ENCODE data around the gene PCBP2. TPM values are rescaled to one million over a fixed set of nuclear protein-coding genes. Genes with fewer than 3 reads are reported as not detected.
"Not testable (repeated sequence)": the region's sequence is repeated elsewhere in the genome, so short reads cannot be mapped to it uniquely, and the experiment has no call there.

PCBP2 gene
- total RNA-seq, 1 donor from 2014 or later = 435 TPM

DNA sequence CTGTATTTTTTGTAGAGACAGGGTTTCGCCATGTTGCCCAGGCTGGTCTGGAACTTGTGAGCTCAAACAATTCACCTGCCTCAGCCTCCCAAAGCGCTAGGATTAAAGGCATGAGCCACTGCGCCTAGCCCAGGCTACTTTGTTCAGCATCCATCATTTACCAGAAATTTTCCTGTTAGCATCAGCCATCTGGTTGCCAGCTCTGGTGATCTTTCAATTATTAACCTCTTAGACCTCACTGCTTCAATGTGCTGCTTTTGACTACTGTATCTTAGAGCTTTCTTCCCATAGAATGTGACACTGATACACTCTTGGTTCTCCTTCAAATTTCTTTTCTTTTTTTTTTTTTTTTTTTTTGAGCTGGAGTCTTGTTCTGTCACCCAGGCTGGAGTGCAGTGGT lies 33.7 kb upstream of the PCBP2 start:
- no peak overlapping the region for H3K4me3 Mint-ChIP-seq
- H3K4me3 ChIP-seq = no peak overlapping the region
- H3K4me1 ChIP-seq = peaks cover 35% of the 10 kb centered on the region
- TF ChIP-seq EZH2 (IDR thresholded peaks at IDR 0.05) (no peak), EZH2phosphoT487 (IDR thresholded peaks at IDR 0.05) (no peak)
- TF ChIP-seq, protein P1, sequence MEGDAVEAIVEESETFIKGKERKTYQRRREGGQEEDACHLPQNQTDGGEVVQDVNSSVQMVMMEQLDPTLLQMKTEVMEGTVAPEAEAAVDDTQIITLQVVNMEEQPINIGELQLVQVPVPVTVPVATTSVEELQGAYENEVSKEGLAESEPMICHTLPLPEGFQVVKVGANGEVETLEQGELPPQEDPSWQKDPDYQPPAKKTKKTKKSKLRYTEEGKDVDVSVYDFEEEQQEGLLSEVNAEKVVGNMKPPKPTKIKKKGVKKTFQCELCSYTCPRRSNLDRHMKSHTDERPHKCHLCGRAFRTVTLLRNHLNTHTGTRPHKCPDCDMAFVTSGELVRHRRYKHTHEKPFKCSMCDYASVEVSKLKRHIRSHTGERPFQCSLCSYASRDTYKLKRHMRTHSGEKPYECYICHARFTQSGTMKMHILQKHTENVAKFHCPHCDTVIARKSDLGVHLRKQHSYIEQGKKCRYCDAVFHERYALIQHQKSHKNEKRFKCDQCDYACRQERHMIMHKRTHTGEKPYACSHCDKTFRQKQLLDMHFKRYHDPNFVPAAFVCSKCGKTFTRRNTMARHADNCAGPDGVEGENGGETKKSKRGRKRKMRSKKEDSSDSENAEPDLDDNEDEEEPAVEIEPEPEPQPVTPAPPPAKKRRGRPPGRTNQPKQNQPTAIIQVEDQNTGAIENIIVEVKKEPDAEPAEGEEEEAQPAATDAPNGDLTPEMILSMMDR (IDR thresholded peaks at IDR 0.05) = no peak
- H3F3A ChIP-seq (ENCODE audit: low read depth) = peaks cover 39% of the 10 kb centered on the region
- H3K4me2 ChIP-seq = no peak overlapping the region
- H3K36me3 ChIP-seq = no peaks in the 10 kb centered on the region
- no peak overlapping the region for H3K27ac Mint-ChIP-seq
- no peaks in the 10 kb centered on the region for H3K27me3 ChIP-seq
- no peak for DNase-seq (ENCODE audit: low spot score)
- peaks cover 45% of the 10 kb centered on the region for H3K4me1 Mint-ChIP-seq
- H3K9me3 Mint-ChIP-seq = no peaks in the 10 kb centered on the region
- no peak overlapping the region for H2AFZ ChIP-seq (replicated peaks)
- peaks cover 6% of the 10 kb centered on the region for H3K36me3 Mint-ChIP-seq
- peaks cover 8% of the 10 kb centered on the region for H3K27me3 Mint-ChIP-seq (ENCODE audit: insufficient read depth, low read depth)
- H3K79me2 ChIP-seq (ENCODE audit: low read depth) = no peaks in the 10 kb centered on the region
- H3K9ac ChIP-seq = no peak overlapping the region
- H3K27ac ChIP-seq = no peak overlapping the region
- no peaks in the 10 kb centered on the region for H3K9me3 ChIP-seq (ENCODE audit: low read depth)
- H4K20me1 ChIP-seq (ENCODE audit: low read depth) = peaks cover 14% of the 10 kb centered on the region

DNA sequence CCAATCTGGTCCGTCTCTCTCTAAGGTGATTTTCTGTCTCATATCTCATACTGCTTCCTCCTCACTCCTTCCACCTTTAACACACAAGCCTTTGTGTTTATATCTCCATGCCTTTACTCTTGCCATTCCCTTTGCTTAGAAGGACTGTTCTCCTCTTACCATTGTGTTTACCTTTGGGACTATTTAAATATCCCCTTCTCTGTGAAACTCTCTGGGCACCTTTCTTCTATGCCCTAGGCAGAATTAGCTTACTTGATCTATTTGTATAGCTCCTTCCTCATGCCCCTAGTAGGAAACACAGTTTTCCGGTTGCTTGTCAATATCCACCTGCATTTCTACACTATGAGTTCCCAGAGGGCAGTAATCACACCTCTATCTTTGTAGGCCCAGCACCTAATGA lies 32.1 kb upstream of the PCBP2 start:
- H3K36me3 ChIP-seq = no peaks in the 10 kb centered on the region
- Mint-ChIP-seq H3K27ac (no peak overlapping the region), H3K36me3 (no peaks in the 10 kb centered on the region), H3K27me3 (ENCODE audit: insufficient read depth, low read depth) (peaks cover 10% of the 10 kb centered on the region), H3K4me3 (no peak overlapping the region), H3K4me1 (peaks cover 46% of the 10 kb centered on the region), H3K9me3 (no peaks in the 10 kb centered on the region)
- H3K79me2 ChIP-seq (ENCODE audit: low read depth) = no peaks in the 10 kb centered on the region
- TF ChIP-seq EZH2 (IDR thresholded peaks at IDR 0.05) (no peak), EZH2phosphoT487 (IDR thresholded peaks at IDR 0.05) (no peak)
- TF ChIP-seq, protein P1 (IDR thresholded peaks at IDR 0.05) = no peak
- H3K27me3 ChIP-seq = no peaks in the 10 kb centered on the region
- no peak overlapping the region for H3K9ac ChIP-seq
- peaks cover 24% of the 10 kb centered on the region for H3F3A ChIP-seq (ENCODE audit: low read depth)
- H3K4me1 ChIP-seq = peaks cover 34% of the 10 kb centered on the region
- H3K4me2 ChIP-seq = no peak overlapping the region
- no peak overlapping the region for H3K27ac ChIP-seq
- H3K4me3 ChIP-seq = no peak overlapping the region
- H3K9me3 ChIP-seq (ENCODE audit: low read depth) = no peaks in the 10 kb centered on the region
- peaks cover 11% of the 10 kb centered on the region for H4K20me1 ChIP-seq (ENCODE audit: low read depth)
- DNase-seq (ENCODE audit: low spot score) = no peak
- H2AFZ ChIP-seq (replicated peaks) = no peak overlapping the region

DNA sequence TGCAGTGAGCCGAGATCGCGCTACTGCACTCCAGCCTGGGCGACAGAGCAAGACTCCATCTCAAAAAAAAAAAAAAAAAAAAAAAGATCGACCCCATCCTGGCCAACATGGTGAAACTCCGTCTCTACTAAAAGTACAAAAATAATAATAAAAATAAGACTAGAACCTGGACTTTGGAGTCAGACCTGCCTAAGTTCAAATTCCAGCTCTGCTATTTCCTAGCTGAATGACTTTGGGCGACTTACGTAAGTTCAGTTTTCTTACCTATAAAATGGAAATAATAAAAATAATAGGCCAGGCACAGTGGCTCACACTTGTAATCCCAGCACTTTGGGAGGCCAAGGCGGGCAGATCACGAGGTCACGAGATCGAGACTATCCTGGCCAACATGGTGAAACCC lies 29.7 kb upstream of the PCBP2 start:
- H4K20me1 ChIP-seq (ENCODE audit: low read depth); H3K79me2 ChIP-seq (ENCODE audit: low read depth); H3K27ac Mint-ChIP-seq; H3K9me3 ChIP-seq (ENCODE audit: low read depth); H3K9me3 Mint-ChIP-seq; DNase-seq (ENCODE audit: low spot score); H3K27me3 ChIP-seq; H3K27ac ChIP-seq; H3K4me3 ChIP-seq; H3K4me2 ChIP-seq; H3K9ac ChIP-seq; H3K4me3 Mint-ChIP-seq; H2AFZ ChIP-seq (replicated peaks); H3F3A ChIP-seq (ENCODE audit: low read depth); H3K36me3 Mint-ChIP-seq; H3K36me3 ChIP-seq: not testable (repeated sequence)
- peaks cover 22% of the 10 kb centered on the region for H3K4me1 ChIP-seq
- H3K4me1 Mint-ChIP-seq = peaks cover 42% of the 10 kb centered on the region
- H3K27me3 Mint-ChIP-seq (ENCODE audit: insufficient read depth, low read depth) = peaks cover 12% of the 10 kb centered on the region

DNA sequence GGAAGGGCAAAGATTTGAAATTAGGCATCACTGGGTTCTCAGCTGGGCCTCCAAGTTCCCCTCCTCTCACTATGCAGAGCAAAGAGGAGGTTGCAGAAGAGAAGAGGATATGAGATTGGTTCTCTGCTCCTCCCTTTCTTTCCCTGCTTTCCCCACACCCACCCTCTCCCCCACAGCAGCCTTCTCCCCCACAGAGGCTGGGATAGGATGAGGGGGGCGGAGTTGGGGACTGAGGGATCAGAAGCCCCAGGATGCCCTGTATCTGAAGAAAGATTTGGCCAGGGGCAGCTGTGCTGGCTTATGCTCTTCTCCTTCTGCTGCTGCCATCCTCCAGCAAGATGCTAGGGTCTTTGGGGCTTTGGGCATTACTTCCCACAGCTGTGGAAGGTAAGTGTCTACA lies 28.3 kb upstream of the PCBP2 start, which contains the start of gene AMHR2:
TSS of gene AMHR2 (plus strand) at position 259 of the 400 bp plus-strand sequence. CDS start at position 339, 80 bp downstream.
- no peaks in the 10 kb centered on the region for H3K9me3 Mint-ChIP-seq
- Histone ChIP-seq H3K4me1 (peaks cover 22% of the 10 kb centered on the region), H3K27ac (no peak within 1 kb of the TSS), H3K9me3 (ENCODE audit: low read depth) (no peaks in the 10 kb centered on the region), H3K79me2 (ENCODE audit: low read depth) (no peaks in the 10 kb centered on the region), H4K20me1 (ENCODE audit: low read depth) (no peaks in the 10 kb centered on the region), H3K4me2 (peak within 1 kb of the TSS; percentile 52), H2AFZ (replicated peaks) (peak within 1 kb of the TSS; percentile 67), H3F3A (ENCODE audit: low read depth) (peaks cover 3% of the 10 kb centered on the region), H3K9ac (no peak within 1 kb of the TSS), H3K36me3 (no peaks in the 10 kb centered on the region), H3K4me3 (no peak within 1 kb of the TSS), H3K27me3 (no peaks in the 10 kb centered on the region)
- H3K4me1 Mint-ChIP-seq = peaks cover 46% of the 10 kb centered on the region
- H3K27me3 Mint-ChIP-seq (ENCODE audit: insufficient read depth, low read depth) = peaks cover 12% of the 10 kb centered on the region
- peak within 1 kb of the TSS; percentile 44 for H3K4me3 Mint-ChIP-seq
- no peaks in the 10 kb centered on the region for H3K36me3 Mint-ChIP-seq
- DNase-seq (ENCODE audit: low spot score) = peak; percentile 8
- no peak for TF ChIP-seq EZH2phosphoT487 (IDR thresholded peaks at IDR 0.05)
- TF ChIP-seq, protein P1 (IDR thresholded peaks at IDR 0.05) = no peak
- no peak for TF ChIP-seq EZH2 (IDR thresholded peaks at IDR 0.05)
- H3K27ac Mint-ChIP-seq = peak within 1 kb of the TSS; percentile 82
